Stimulated activated CD4-positive, alpha-beta T cell treated with anti-CD3 and anti-CD28 coated beads, Interleukin-12 subunit alpha, Interleukin-12 subunit beta, amount 100 ng/mL, for 48 hours (primary cell): ENCODE data around the gene AKIRIN1.
"Not testable (repeated sequence)": the region's sequence is repeated elsewhere in the genome, so short reads cannot be mapped to it uniquely, and the experiment has no call there.

Experiments
- DNase-seq, 3 donors: peaks; one replicate each; pipeline ENCODE4 v3.0.0-alpha.2; 2020; ENCODE audit warnings: low read depth in 2 of 3, low spot score in 1 of 3

Gene AKIRIN1

DNA sequence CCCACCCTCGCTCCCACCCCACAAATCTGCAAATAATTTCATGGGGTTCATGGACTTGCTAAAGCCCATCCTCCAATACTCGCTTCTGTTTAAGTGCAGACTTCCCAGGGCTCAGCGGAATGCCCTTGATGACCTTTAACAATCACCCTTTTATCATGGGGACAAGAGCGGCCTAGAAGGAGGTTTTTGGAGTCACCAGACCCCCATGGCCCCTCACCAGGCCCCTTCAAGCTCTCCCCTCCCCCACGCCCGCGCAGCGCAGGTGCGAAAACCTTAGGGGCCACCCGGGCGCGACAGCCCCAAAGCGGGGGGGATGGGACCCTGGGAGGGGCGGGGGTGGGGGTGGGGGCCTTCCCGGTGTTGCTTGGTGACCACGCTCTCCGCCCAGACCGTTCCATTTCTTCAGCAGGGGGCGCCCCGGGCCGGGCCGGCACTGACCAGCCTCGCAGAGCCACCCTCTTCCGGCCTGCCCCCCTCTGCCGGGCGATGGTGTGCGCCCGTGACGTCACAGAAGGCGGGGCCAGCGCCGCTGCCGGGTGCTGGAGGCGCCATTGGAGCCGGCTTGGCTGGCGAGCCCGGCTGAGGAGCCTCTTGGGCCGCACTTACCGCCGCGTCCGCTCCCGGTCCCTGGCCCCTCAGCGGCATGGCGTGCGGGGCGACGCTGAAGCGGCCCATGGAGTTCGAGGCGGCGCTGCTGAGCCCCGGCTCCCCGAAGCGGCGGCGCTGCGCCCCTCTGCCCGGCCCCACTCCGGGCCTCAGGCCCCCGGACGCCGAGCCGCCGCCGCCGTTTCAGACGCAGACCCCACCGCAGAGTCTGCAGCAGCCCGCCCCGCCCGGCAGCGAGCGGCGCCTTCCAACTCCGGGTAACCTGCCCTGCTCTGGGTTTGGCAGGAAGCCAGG, at the start of gene AKIRIN1:
Gene AKIRIN1 (plus strand): TSS at position 539 of the 900 bp plus-strand sequence. CDS start 105 bp downstream, at position 644.
- peak; percentile 96 to 99 (median 98) for DNase-seq

DNA sequence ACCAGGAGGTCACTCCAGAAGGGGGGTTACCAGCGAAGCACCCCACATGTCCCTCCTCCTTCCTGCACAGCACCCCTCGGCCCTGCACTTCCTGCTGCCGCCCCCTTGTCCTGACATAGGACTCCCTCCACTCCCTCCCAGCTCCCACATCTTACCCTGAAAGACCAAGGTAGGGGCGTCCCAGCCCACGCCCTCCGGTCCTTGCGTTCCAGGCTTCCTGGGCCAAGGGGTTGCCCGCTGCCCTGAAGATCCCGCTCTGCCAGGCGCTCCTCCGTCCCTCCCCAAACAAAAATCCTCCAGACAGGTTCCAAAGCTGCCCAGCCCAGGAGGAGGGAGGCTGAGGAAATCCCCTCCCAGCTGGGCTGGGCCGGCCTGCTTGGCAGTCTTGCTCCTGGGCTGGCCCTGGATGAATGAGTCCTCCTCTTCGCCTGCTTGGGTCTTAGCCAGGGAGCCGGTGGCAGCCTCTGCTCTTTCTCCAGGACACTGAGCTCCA, 49.5 kb upstream of the AKIRIN1 start, which contains the start of gene RHBDL2:
Gene RHBDL2 (minus strand): TSS at position 304 of the 493 bp plus-strand sequence. CDS start 22,618 bp downstream, outside the sequence.
- DNase-seq: no peak

GRCh38 chr1:38942664-38943428, 48.2 kb upstream of the AKIRIN1 start:
- DNase-seq: no peak

DNA sequence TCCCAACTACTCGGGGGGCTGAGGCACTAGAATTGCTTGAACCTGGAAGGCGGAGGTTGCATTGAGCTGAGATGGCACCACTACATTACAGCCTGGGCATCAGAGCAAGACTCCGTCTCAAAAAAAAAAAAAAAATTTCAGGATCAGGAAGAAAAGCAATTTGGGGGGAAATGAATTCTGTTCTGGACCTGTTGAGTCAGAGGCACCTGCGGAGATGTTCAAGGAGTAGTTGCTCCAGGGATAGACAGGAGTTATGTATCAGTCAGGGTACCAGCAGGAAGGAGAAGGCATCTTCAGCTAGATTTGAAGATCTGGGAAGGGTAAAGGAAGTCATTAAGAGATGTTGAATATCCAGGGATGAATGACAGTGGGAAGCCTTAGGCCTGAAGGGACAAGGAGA, 46.5 kb upstream of the AKIRIN1 start:
- no peak for DNase-seq

- DNase-seq: no peak
These were observed 40.5 kb upstream of the AKIRIN1 start for GRCh38 chr1:38950553-38950952.

- DNase-seq: no peak
These were observed 37.6 kb upstream of the AKIRIN1 start for GRCh38 chr1:38953433-38953860.

DNA sequence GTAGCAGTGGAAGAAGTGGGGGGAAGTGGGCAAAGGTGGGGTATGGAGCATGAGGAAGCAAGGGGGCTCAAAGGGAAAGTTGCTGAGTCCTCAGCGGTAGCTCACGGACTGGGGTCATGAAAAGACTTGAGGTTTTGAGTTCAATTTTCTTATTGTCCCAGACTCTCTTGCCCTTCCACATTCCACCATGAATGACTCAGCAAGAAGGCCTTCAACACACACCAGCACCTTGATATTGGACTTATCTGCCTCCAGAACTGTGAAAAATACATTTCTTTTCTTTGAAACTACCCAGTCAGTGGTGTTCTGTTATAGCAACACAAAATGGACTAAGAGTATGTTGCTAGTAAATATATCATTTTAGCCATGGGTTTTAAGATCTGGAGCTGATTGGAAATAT, 32.1 kb upstream of the AKIRIN1 start:
- DNase-seq: no peak

GRCh38 chr1:38962113-38962512, 29.0 kb upstream of the AKIRIN1 start:
- DNase-seq: no peak

GRCh38 chr1:38962560-38962959, 28.5 kb upstream of the AKIRIN1 start:
- no peak for DNase-seq

DNA sequence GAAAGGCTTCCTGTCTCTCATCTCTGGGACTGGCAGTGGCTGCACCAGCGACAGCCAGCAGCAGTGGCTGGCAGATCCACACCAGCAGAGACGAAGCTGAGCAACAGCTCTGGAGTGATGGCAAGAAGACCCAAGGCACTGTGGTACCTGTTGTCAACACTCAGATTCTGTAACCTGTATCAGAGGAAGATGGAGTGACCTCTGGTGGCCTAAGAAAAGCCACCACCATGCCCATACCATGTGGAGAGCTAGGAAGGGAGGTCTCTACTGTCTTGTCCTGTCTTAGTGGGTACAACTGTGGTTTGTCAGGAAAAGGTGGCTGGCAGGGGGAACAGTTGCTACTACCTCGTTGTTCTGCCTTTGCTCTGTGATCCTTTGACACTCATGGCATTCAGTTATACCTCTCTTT, 26.9 kb upstream of the AKIRIN1 start:
- no peak for DNase-seq

DNA sequence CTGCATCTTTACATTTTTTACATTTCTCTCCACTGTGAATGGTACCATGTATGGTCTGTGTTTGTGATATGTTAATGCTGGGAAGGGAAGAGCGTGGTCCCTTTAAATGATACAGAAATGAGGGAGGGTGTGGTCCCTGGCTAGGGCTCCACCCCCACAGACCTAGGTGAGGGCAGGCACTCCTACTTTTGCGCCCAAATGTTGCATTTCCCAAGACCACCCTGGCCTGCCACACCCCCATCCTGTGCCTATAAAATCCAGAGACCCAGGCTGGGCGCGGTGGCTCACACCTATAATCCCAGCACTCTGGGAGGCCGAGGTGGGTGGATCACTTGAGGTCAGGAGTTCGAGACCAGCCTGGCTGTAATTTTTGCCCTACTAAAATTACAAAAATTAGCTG, 17.9 kb upstream of the AKIRIN1 start:
- not testable (repeated sequence) for DNase-seq

DNA sequence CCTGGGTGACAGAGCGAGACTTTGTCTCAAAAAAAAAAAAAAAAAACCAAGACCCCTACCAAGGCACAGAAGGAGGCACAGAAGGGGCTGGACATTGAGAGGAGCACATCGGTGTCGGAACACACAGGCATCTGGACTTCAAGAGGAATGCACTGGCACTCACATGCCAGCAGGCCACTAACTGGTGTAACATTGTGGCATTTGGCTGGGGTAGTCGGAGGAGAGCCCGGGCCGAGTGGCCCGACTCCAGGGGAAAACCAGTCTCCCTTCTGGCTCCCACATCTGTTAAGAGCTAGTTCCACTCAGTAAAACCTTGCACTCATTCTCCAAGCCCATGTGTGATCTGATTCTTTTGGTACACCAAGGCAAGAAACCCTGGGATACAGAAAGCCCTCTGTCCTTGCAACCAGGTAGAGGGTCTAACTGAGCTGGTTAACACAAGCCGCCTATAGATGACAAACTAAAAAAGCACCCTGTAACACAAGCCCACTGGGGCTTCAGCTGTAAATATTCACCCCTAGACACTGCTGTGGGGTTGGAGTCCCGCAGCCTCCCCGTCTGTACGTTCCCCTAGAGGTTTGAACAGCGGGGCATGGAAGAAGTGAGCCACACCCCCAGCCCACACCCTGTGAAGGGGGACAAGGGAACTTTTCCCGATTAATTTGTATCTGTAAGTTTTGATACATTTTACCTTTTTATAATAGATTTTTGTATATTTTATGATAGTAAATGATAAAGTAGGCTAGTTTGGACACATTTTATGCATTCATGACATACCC, 17.2 kb upstream of the AKIRIN1 start:
- no peak for DNase-seq

- DNase-seq: not testable (repeated sequence)
These were observed 13.5 kb upstream of the AKIRIN1 start for GRCh38 chr1:38977399-38978244.

GRCh38 chr1:38978245-38978542, 12.9 kb upstream of the AKIRIN1 start:
- not testable (repeated sequence) for DNase-seq

DNA sequence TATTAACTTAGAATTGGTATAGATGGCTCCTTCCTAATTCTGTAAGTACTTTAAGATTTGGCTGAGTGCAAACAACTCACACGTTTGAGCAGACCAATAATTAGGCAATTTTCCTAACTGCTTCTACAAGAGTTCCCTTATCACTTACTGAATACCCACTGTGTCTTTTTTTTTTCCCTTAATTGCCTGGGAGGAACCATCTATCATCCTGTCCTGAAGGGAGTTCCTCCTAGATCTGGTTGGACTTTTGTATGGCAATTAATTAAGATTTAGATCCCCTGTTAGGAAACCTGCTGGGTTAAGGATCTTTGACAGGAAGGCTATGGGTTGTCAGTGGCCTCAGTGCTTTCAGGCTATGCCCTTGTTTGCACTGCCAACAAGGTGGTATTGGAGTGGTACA, 11.7 kb upstream of the AKIRIN1 start:
- not testable (repeated sequence) for DNase-seq

GRCh38 chr1:38989979-38990378, 1.1 kb upstream of the AKIRIN1 start:
- DNase-seq: no peak

DNA sequence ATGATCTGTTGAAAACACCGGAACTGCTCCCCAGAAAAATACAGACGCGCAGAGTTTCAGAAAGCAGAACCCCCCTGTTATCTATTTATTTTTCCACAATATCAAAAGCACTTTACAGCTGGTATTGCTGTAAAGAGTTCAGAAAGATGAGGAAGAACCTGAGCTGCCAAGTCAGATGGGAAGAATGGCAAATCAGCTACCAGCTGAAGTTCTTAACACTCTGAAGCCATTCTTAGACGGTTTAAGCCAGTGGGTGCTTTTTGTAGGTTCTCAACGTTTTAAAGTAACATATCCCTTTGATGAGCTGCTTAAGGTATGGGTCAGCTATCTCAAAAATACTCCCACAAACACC, 714 bp upstream of the AKIRIN1 start:
- DNase-seq: no peak

GRCh38 chr1:38991638-38992411, 749 bp downstream of the AKIRIN1 start:
- DNase-seq: no peak

- no peak for DNase-seq
These were observed 1.5 kb downstream of the AKIRIN1 start for GRCh38 chr1:38992412-38993111.
